Ishikawa (cell line): ENCODE measurements around the gene NPC1L1.

Experiments
- CREB1 ChIP-seq: IDR thresholded peaks from 2 replicates; pipeline ENCODE4 v1.6.1; 2012; ENCODE audit warnings: low read depth
- EP300 ChIP-seq: IDR thresholded peaks from 2 replicates; pipeline ENCODE4 v1.6.1; 2012; ENCODE audit warnings: borderline replicate concordance
- ZBTB7A ChIP-seq: IDR thresholded peaks from 2 replicates; pipeline ENCODE4 v1.6.1; 2012; ENCODE audit warnings: low read depth
- TF ChIP-seq, protein P1 (sequence below): IDR thresholded peaks from 2 replicates; pipeline ENCODE4 v1.6.1; 2012; ENCODE audit warnings: low read depth, mild to moderate bottlenecking
- TF ChIP-seq, protein P2 (sequence below): IDR thresholded peaks from 2 replicates; pipeline ENCODE4 v1.6.1; 2012

DNA sequence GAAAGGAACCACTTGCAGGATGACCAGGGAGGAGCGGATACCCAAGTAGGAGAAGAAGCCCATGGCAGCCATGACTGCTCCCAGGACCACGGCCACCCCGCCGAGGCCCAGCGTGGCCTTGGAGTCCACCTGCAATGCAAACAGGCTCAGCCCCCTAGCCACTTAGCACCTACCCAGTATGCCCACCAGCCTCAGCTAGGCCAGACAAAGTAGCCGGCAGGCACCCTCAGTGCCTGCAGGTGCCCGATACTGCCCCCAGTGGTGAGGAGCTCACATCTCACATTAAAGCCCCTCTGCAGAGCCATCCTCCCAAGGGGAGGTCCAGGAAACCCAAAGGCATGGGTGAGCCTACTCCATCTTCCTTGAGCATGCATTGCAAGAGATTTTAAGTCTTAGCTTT is 6.6 kb downstream of the NPC1L1 start:
- TF ChIP-seq, protein P1, sequence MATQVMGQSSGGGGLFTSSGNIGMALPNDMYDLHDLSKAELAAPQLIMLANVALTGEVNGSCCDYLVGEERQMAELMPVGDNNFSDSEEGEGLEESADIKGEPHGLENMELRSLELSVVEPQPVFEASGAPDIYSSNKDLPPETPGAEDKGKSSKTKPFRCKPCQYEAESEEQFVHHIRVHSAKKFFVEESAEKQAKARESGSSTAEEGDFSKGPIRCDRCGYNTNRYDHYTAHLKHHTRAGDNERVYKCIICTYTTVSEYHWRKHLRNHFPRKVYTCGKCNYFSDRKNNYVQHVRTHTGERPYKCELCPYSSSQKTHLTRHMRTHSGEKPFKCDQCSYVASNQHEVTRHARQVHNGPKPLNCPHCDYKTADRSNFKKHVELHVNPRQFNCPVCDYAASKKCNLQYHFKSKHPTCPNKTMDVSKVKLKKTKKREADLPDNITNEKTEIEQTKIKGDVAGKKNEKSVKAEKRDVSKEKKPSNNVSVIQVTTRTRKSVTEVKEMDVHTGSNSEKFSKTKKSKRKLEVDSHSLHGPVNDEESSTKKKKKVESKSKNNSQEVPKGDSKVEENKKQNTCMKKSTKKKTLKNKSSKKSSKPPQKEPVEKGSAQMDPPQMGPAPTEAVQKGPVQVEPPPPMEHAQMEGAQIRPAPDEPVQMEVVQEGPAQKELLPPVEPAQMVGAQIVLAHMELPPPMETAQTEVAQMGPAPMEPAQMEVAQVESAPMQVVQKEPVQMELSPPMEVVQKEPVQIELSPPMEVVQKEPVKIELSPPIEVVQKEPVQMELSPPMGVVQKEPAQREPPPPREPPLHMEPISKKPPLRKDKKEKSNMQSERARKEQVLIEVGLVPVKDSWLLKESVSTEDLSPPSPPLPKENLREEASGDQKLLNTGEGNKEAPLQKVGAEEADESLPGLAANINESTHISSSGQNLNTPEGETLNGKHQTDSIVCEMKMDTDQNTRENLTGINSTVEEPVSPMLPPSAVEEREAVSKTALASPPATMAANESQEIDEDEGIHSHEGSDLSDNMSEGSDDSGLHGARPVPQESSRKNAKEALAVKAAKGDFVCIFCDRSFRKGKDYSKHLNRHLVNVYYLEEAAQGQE = no peak
- TF ChIP-seq, protein P2, sequence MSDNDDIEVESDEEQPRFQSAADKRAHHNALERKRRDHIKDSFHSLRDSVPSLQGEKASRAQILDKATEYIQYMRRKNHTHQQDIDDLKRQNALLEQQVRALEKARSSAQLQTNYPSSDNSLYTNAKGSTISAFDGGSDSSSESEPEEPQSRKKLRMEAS = no peak
- TF ChIP-seq EP300 (no peak), ZBTB7A (no peak), CREB1 (no peak)
